Gastrocnemius medialis (tissue), 4 donors: Measurements from ENCODE around the gene GALNT17.

Source experiments
- CTCF ChIP-seq, 5 experiments: fragments of 450-650 bp in 3 of 5; fragments of 200-600 bp in 2 of 5; sonication (generic) in 2 of 5; IDR thresholded peaks in 4 of 5; conservative IDR thresholded peaks in 1 of 5; 1 replicate in 4 of 5; 2 replicates in 1 of 5; pipeline ENCODE4 v1.5.1; 2016 to 2019; ENCODE audit warnings: antibody characterized with exemption in 5 of 5, mild to moderate bottlenecking in 3 of 5, moderate library complexity in 3 of 5
- POLR2A ChIP-seq, 2 donors: fragments of 450-650 bp; IDR thresholded peaks; one replicate each; pipeline ENCODE4 v1.6.1; 2017; ENCODE audit warnings: antibody characterized with exemption in 2 of 2, mild to moderate bottlenecking in 2 of 2, moderate library complexity in 2 of 2

- no peak for TF ChIP-seq POLR2A (IDR thresholded peaks at IDR 0.05)
- TF ChIP-seq CTCF (IDR thresholded peaks at IDR 0.05 in 4 of 5, conservative IDR thresholded peaks at IDR 0.05 in 1 of 5) = no peak
These were observed 517.9 kb downstream of the GALNT17 start for GRCh38 chr7:71649812-71650211.
